ENCODE measurements around the gene CCN5. TPM values are rescaled to one million over a fixed set of nuclear protein-coding genes. Genes with fewer than 3 reads are reported as not detected.
A peak's percentile ranks its signal among the peaks of the same experiment; 100 is the strongest.

The CCN5 gene
- total RNA-seq, 1 donor from 2014 or later: 112 TPM

DNA sequence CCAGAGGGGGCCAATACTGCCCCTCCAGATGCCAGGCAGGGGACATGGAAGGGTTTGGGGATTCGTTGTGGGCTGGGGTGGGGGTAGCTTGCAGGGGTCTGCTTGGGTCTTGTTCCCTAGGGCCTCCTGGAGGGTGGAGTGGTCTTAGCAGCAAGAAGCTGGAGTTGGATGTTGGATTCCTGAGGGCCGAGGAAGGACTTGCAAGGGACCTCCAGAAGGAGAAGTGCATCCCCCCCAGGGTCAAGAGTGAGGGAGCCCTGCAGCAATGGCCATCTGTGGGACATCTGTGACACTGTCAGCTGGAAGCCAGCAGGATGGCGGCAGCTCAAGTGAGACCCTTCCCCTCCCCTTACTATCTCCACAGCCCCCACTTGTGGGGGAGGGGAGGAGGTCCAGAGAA lies 25.4 kb upstream of the CCN5 start:
- Histone ChIP-seq H3K4me1 (peaks cover 13% of the 10 kb centered on the region), H3K4me3 (no peak overlapping the region), H3K36me3 (no peaks in the 10 kb centered on the region), H3K9me3 (no peaks in the 10 kb centered on the region), H3K27me3 (no peaks in the 10 kb centered on the region), H3K27ac (peak overlapping the region; percentile 17)
- ATAC-seq: no peak
- DNase-seq: no peak
- TF ChIP-seq, protein P1, sequence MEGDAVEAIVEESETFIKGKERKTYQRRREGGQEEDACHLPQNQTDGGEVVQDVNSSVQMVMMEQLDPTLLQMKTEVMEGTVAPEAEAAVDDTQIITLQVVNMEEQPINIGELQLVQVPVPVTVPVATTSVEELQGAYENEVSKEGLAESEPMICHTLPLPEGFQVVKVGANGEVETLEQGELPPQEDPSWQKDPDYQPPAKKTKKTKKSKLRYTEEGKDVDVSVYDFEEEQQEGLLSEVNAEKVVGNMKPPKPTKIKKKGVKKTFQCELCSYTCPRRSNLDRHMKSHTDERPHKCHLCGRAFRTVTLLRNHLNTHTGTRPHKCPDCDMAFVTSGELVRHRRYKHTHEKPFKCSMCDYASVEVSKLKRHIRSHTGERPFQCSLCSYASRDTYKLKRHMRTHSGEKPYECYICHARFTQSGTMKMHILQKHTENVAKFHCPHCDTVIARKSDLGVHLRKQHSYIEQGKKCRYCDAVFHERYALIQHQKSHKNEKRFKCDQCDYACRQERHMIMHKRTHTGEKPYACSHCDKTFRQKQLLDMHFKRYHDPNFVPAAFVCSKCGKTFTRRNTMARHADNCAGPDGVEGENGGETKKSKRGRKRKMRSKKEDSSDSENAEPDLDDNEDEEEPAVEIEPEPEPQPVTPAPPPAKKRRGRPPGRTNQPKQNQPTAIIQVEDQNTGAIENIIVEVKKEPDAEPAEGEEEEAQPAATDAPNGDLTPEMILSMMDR (IDR thresholded peaks at IDR 0.05): no peak
- intact Hi-C loops (cut with DNase I): loop anchor here (5.0 to 10.0 kb wide), 2 partner anchors 42 to 175 kb away; no protein-coding TSS in a partner anchor

DNA sequence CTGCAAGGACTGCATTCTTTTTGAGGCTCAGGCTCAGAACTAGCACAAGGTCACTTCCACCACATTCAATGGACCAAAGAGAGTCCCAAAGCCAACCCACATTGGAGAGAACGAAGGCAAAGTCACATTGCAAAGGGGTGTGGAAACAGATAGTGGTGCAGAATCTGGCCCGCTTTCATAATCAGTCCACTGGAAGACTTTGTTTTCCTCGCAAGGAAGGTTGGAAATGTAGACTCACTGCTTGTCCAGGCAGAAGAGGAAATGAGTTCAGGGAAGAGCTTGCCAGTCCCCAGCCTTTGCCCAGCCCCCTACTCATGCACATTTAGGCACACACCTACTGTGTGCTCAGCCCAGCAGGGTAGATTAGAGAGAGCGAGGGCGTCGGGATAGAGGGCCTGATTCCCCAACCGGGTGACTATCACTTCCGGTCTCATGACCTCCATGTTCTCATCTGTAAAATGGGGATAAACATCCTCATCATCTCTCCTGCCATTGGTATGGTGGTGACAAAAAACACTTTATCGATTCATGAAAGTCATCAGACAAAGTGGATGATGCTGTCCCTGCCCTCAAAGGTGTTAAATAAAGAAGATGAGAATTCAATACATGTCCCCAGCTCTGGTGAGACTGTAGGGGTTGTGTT lies 24.3 kb upstream of the CCN5 start:
- Histone ChIP-seq H3K27ac (peak overlapping the region; percentile 70), H3K4me3 (no peak overlapping the region), H3K36me3 (no peaks in the 10 kb centered on the region), H3K27me3 (no peaks in the 10 kb centered on the region), H3K4me1 (peaks cover 18% of the 10 kb centered on the region), H3K9me3 (no peaks in the 10 kb centered on the region)
- DNase-seq (no peak), ATAC-seq (no peak)
- intact Hi-C loops (cut with DNase I): no loop called here
- TF ChIP-seq, protein P1 (IDR thresholded peaks at IDR 0.05): no peak

DNA sequence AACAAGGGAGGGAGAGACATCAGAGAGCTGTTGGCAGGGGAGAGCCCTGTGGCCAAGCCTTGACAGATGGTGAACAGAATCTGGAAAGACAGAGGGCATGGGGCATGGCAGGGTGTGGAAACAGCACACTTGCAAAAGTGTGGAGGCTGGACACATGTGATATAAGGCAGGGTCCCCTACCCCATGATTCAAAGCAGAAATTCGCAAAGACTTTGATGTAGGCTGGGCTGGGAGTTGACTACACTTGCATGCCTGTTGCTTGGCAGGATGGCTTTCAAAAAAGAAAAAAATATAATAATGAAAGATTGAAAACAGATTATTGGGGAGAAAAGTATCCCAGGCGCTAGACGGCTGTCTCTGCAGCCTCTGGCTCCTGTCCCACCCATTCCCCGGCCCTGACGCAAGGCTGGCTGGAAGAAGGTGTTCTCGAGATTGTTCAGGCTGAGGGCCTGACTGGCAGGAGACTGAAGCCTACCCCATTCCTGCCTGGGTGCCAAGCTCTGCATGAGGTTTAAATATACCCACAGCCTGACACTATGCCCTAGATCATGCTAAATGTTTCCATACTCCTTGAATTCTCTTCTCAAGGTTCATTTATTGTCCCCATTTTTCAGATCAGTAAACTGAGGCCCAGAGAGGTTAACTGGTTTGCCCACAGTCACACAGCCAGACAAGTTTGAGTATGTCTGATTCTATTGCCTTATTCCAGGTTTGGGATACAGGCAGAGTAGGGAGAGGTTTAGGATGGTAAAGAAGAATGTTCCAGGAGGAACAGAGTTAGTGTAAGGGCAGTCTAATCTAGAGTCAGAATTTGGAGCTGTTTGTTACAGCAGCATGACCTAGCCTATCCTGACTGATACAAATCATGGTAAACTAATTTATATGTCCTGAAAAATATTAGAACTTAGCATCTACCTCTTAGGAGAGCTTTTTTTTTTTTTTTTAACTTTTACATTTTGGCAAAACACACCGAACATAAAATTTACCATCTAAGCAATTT lies 23.4 kb upstream of the CCN5 start:
- Histone ChIP-seq H3K4me3 (no peak overlapping the region), H3K27me3 (no peaks in the 10 kb centered on the region), H3K27ac (peak overlapping the region; percentile 70), H3K4me1 (peaks cover 22% of the 10 kb centered on the region), H3K36me3 (no peaks in the 10 kb centered on the region), H3K9me3 (no peaks in the 10 kb centered on the region)
- intact Hi-C loops (cut with DNase I): no loop called here
- TF ChIP-seq, protein P1 (IDR thresholded peaks at IDR 0.05): no peak
- DNase-seq (peak; percentile 73), ATAC-seq (peak; percentile 51)

DNA sequence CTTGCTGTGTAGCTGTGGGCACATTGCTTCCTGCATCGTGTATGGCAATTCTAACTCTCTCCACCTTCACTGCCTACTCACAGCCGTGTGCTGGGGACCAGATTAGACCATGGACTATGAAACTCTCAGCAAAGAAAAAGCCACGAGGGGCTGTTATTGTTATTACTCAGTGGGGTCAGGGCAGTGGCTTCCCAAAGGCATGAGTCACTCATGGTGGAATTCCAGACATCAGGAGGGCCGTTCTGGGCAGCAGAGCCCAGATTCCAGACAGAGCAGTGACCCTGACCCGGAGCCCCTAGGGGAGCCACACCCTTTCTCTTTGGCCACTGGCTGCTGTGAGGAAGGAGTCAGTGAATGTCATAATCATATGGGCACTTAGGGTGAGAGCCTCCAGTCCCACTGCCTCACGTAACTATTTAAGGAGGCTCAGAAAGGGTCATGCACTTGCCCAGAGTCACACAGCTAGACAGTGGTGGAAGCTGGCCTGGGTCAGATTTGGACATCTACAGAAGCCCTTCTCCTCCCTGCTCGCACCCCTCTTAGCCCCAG lies 22.2 kb upstream of the CCN5 start:
- no peak for DNase-seq
- TF ChIP-seq, protein P1 (IDR thresholded peaks at IDR 0.05): no peak
- Histone ChIP-seq H3K27me3 (no peaks in the 10 kb centered on the region), H3K27ac (peak overlapping the region; percentile 82), H3K4me1 (peaks cover 22% of the 10 kb centered on the region), H3K36me3 (no peaks in the 10 kb centered on the region), H3K9me3 (no peaks in the 10 kb centered on the region), H3K4me3 (no peak overlapping the region)
- peak; percentile 80 for ATAC-seq
- intact Hi-C loops (cut with DNase I): no loop called here

DNA sequence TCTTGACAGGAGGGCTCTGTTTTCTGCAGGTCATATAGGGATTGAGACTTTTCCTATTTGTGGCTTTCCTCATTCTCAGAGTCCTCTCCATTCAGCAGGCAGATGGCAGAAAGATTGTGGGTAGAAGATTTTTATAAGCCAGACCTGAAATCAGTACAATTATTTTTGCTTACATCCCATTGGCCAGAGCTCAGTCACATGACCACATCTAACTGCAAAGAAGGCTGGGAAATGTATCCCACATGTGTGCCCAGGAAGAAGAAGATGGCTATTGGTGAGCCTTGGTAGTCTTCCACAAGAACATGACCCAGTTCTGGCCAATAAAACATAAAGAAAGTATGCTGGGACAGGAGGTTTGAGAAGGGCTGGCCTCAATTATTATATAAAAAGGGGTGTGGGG lies 21.5 kb upstream of the CCN5 start:
- Histone ChIP-seq H3K27me3 (no peaks in the 10 kb centered on the region), H3K36me3 (no peaks in the 10 kb centered on the region), H3K4me1 (peaks cover 22% of the 10 kb centered on the region), H3K9me3 (no peaks in the 10 kb centered on the region), H3K27ac (peak overlapping the region; percentile 82), H3K4me3 (no peak overlapping the region)
- TF ChIP-seq, protein P1 (IDR thresholded peaks at IDR 0.05): no peak
- intact Hi-C loops (cut with DNase I): no loop called here
- DNase-seq (no peak), ATAC-seq (no peak)
